ENCODE results near the gene PLCB1. TPM values are rescaled to one million over a fixed set of nuclear protein-coding genes. Genes with fewer than 3 reads are reported as not detected.

PLCB1 gene
- total RNA-seq, 1 experiment from 2014 or later: not detected

- Histone ChIP-seq H3F3A (ENCODE audit: insufficient read depth, low read depth) (no peaks in the 10 kb centered on the region), H2AFZ (no peak overlapping the region), H3K36me3 (ENCODE audit: low read depth) (no peaks in the 10 kb centered on the region), H3K27me3 (ENCODE audit: insufficient read depth, low read depth) (no peaks in the 10 kb centered on the region), H3K79me2 (ENCODE audit: low read depth) (no peaks in the 10 kb centered on the region), H3K9me3 (ENCODE audit: insufficient read depth, low read depth) (no peaks in the 10 kb centered on the region), H3K4me1 (replicated peaks; ENCODE audit: insufficient read depth) (no peaks in the 10 kb centered on the region), H3K4me2 (no peak overlapping the region), H3K4me3 (no peak overlapping the region), H4K20me1 (ENCODE audit: insufficient read depth) (no peaks in the 10 kb centered on the region), H3K9me2 (ENCODE audit: insufficient read depth) (no peaks in the 10 kb centered on the region), H3K27ac (no peak overlapping the region)
- no TSS peak for BruUV-seq (replicated peaks)
- intact Hi-C loops (cut with micrococcal nuclease; ENCODE audit: unreplicated experiment): loop anchor here (5.0 to 10.0 kb wide), 2 partner anchors 1898 to 1960 kb away; partner anchors contain the start of gene BMP2
- DNase-seq: no peak
- no peak for TF ChIP-seq CTCF (conservative IDR thresholded peaks at IDR 0.05)
- POLR2A ChIA-PET (ENCODE audit: unreplicated experiment): no interaction called here
- CTCF ChIA-PET: no interaction called here
These were observed 592.8 kb downstream of the PLCB1 start for GRCh38 chr20:8724884-8725283.

DNA sequence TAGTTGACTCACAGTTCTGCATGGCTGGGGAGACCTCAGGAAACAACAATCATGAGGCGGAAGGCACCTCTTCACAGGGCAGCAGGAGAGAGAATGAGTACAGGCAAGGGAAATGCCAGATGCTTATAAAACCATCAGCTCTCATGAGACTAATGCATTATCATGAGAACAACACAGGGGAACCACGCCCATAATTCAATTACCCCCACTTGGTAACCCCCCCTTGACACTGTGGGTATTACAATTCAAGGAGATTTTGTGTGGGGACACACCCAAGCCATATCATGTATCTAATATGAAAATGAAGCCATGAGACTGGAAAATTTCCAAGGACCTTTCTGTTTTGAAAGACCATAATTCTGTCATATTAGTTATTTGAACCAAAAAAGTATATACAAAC, 594.4 kb downstream of the PLCB1 start:
- Histone ChIP-seq H3K27ac (no peak overlapping the region), H3F3A (ENCODE audit: insufficient read depth, low read depth) (no peaks in the 10 kb centered on the region), H3K9me3 (ENCODE audit: insufficient read depth, low read depth) (no peaks in the 10 kb centered on the region), H3K79me2 (ENCODE audit: low read depth) (no peaks in the 10 kb centered on the region), H3K27me3 (ENCODE audit: insufficient read depth, low read depth) (no peaks in the 10 kb centered on the region), H3K4me2 (no peak overlapping the region), H4K20me1 (ENCODE audit: insufficient read depth) (no peaks in the 10 kb centered on the region; the same call in 1 of the 2 replicates), H3K4me1 (replicated peaks; ENCODE audit: insufficient read depth) (no peaks in the 10 kb centered on the region), H2AFZ (no peak overlapping the region), H3K9me2 (ENCODE audit: insufficient read depth) (no peaks in the 10 kb centered on the region), H3K36me3 (ENCODE audit: low read depth) (no peaks in the 10 kb centered on the region), H3K4me3 (no peak overlapping the region)
- BruUV-seq (replicated peaks): no TSS peak
- intact Hi-C loops (cut with micrococcal nuclease; ENCODE audit: unreplicated experiment): loop anchor here (10.0 kb wide), 1 partner anchor 1962 kb away; the partner anchor contains the start of gene BMP2
- POLR2A ChIA-PET (ENCODE audit: unreplicated experiment): no interaction called here
- DNase-seq: no peak
- CTCF ChIA-PET: no interaction called here
- TF ChIP-seq CTCF (conservative IDR thresholded peaks at IDR 0.05) (no peak), EZH2 (IDR thresholded peaks at IDR 0.05; ENCODE audit: low read depth) (no peak)

- Histone ChIP-seq H2AFZ (no peak overlapping the region), H3K9me2 (ENCODE audit: insufficient read depth) (no peaks in the 10 kb centered on the region), H3F3A (ENCODE audit: insufficient read depth, low read depth) (no peaks in the 10 kb centered on the region), H4K20me1 (ENCODE audit: insufficient read depth) (no peaks in the 10 kb centered on the region; the same call in 1 of the 2 replicates), H3K36me3 (ENCODE audit: low read depth) (no peaks in the 10 kb centered on the region), H3K9me3 (ENCODE audit: insufficient read depth, low read depth) (no peaks in the 10 kb centered on the region), H3K4me3 (no peak overlapping the region), H3K27ac (no peak overlapping the region), H3K4me1 (replicated peaks; ENCODE audit: insufficient read depth) (no peaks in the 10 kb centered on the region), H3K27me3 (ENCODE audit: insufficient read depth, low read depth) (no peaks in the 10 kb centered on the region), H3K4me2 (no peak overlapping the region), H3K79me2 (ENCODE audit: low read depth) (no peaks in the 10 kb centered on the region)
- intact Hi-C loops (cut with micrococcal nuclease; ENCODE audit: unreplicated experiment): no loop called here
- no peak for DNase-seq
- no TSS peak for BruUV-seq (replicated peaks)
- ChIA-PET POLR2A (ENCODE audit: unreplicated experiment) (no interaction called here), CTCF (interaction anchor here (0.7 kb wide), 1 partner anchor 1330 kb away, joined by 6 read pairs; no protein-coding TSS in a partner anchor)
- TF ChIP-seq CTCF (conservative IDR thresholded peaks at IDR 0.05): no peak
- no peak for TF ChIP-seq EZH2 (IDR thresholded peaks at IDR 0.05; ENCODE audit: low read depth)
These were observed 602.9 kb downstream of the PLCB1 start for GRCh38 chr20:8735014-8735413.

Measured in PC-9 (cell line).